ENCODE results near the gene AMMECR1L.

DNA sequence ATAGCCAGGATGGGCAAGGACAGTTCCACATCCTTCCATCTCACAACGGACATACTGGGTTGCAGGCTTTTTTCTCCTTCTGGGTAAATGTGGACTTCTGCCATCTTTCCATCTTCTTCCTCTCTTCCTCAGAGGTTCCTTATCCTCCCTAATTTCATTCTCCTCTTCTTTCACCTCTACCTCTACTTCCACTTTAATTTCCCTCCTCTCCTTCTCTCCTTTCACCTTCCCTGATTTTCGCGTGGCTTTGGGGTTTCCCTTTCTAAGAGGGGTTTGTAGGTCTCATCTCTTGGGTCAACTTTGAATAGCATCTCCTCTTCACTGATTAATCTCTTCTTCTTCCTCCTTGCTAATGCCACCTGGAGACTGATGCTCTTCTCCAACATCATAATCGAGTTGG is 44.9 kb downstream of the AMMECR1L start:
- TF ChIP-seq, protein P1, sequence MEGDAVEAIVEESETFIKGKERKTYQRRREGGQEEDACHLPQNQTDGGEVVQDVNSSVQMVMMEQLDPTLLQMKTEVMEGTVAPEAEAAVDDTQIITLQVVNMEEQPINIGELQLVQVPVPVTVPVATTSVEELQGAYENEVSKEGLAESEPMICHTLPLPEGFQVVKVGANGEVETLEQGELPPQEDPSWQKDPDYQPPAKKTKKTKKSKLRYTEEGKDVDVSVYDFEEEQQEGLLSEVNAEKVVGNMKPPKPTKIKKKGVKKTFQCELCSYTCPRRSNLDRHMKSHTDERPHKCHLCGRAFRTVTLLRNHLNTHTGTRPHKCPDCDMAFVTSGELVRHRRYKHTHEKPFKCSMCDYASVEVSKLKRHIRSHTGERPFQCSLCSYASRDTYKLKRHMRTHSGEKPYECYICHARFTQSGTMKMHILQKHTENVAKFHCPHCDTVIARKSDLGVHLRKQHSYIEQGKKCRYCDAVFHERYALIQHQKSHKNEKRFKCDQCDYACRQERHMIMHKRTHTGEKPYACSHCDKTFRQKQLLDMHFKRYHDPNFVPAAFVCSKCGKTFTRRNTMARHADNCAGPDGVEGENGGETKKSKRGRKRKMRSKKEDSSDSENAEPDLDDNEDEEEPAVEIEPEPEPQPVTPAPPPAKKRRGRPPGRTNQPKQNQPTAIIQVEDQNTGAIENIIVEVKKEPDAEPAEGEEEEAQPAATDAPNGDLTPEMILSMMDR (IDR thresholded peaks at IDR 0.05): no peak
- no peak for TF ChIP-seq POLR2AphosphoS5 (IDR thresholded peaks at IDR 0.05; ENCODE audit: insufficient read depth in 1 of 2, low read depth in 1 of 2)
